ENCODE results near the gene WWOX. TPM values are rescaled to one million over a fixed set of nuclear protein-coding genes. Genes with fewer than 3 reads are reported as not detected.

Gene WWOX
- total and polyA plus RNA-seq, 2 of the 8 experiments (the other 6 are each of a cell fraction or from before 2014, with no cell fraction given), result 5.4 to 16.7 TPM

DNA sequence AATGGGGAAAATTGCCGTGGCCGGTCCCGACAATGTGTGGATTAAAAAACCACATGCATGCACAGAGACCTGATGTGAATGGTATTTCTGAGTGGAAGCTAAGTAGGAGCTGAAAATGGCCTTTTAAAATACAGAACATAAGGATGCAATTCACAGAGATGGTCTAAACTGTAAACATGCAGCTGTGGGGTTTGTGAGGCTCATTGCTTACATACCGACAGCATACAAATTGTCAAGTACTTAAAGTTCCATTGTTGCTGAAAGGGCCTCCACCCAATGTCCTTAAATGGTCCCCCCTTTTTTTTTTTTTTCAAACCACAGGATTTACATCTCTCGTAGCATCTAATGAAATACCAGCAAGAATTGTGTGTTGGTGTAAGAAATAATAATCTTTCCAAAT is 977.9 kb downstream of the WWOX start:
- H2BK15ac ChIP-seq (ENCODE audit: low read length), result no peak overlapping the region
- H4K8ac ChIP-seq (ENCODE audit: extremely low read depth, insufficient read depth, low read length), result no peak overlapping the region
- DNase-seq (ENCODE audit: low read depth in 1 of 2, low spot score in 2 of 2) (no peak), FAIRE-seq (no peak)
- no peaks in the 10 kb centered on the region for H3K36me3 ChIP-seq (ENCODE audit: control insufficient read depth in 2 of 4, insufficient read depth in 4 of 4, low read length in 3 of 4)
- no peak overlapping the region for H2AK5ac ChIP-seq (ENCODE audit: low read depth, low read length)
- no peak overlapping the region for H3K23ac ChIP-seq (ENCODE audit: insufficient read length)
- no peak overlapping the region for H3K27ac ChIP-seq (ENCODE audit: low read depth, low read length)
- H3K56ac ChIP-seq (replicated peaks; ENCODE audit: insufficient read length, low read depth, low read length), result no peak overlapping the region
- no peak overlapping the region for H2BK120ac ChIP-seq (replicated peaks; ENCODE audit: low read depth, low read length)
- no peak overlapping the region for H4K5ac ChIP-seq (ENCODE audit: insufficient read length, low read depth, low read length)
- no peak overlapping the region for H3K4ac ChIP-seq (replicated peaks; ENCODE audit: insufficient read length, low read depth, low read length)
- no peaks in the 10 kb centered on the region for H3K27me3 ChIP-seq (replicated peaks in 1 of 4; ENCODE audit: control insufficient read depth in 3 of 4, extremely low read depth in 1 of 4, insufficient read depth in 3 of 4, low read length in 3 of 4)
- no peak overlapping the region for H2BK5ac ChIP-seq (ENCODE audit: low read depth, low read length)
- no peak overlapping the region; a peak in 1 of 7 replicates for H3K9ac ChIP-seq (replicated peaks in 1 of 4; ENCODE audit: extremely low read depth in 1 of 4, low read depth in 3 of 4, low read length in 3 of 4)
- no peaks in the 10 kb centered on the region for H3K79me2 ChIP-seq (ENCODE audit: control insufficient read depth in 1 of 2, insufficient read depth in 2 of 2, low read length in 2 of 2)
- H3K14ac ChIP-seq (ENCODE audit: insufficient read length), result no peak overlapping the region
- WGBS, 2 experiments (ENCODE audit: extremely low coverage in 1 of 2, insufficient coverage in 1 of 2, insufficient read length in 1 of 2, insufficient replicate concordance in 2 of 2, low coverage in 1 of 2, low lambda C conversion rate in 2 of 2, missing lambda C conversion rate in 1 of 2), result 82% methylated on average over 5 of the region's 5 CpGs; no CpG with 5 or more reads in 1 of the 2 experiments
- H3K4me1 ChIP-seq (replicated peaks in 1 of 4; ENCODE audit: control insufficient read depth in 3 of 4, insufficient read depth in 4 of 4, low read length in 3 of 4), result peaks cover 0 to 4% (median 3%) of the 10 kb centered on the region in 4 experiments; a peak in 5 of 7 replicates
- H3K9me3 ChIP-seq (ENCODE audit: insufficient read depth in 2 of 2, low read depth in 1 of 2, low read length in 1 of 2), result no peaks in the 10 kb centered on the region
- no peak overlapping the region for H2AFZ ChIP-seq (ENCODE audit: low read length)
- no peak overlapping the region for H4K91ac ChIP-seq (replicated peaks; ENCODE audit: insufficient read length, low read length)
- no peak overlapping the region for H3K4me2 ChIP-seq (ENCODE audit: insufficient read depth in 1 of 2, low read depth in 2 of 2, low read length in 2 of 2)
- H3K4me3 ChIP-seq (ENCODE audit: extremely low read depth in 1 of 4, insufficient read depth in 2 of 4, low read depth in 3 of 4, low read length in 4 of 4), result no peak overlapping the region
- H3K23me2 ChIP-seq (ENCODE audit: low read depth, low read length), result no peaks in the 10 kb centered on the region
- H4K20me1 ChIP-seq (replicated peaks in 1 of 2; ENCODE audit: control insufficient read depth in 1 of 2, insufficient read depth in 2 of 2, low read length in 2 of 2), result no peaks in the 10 kb centered on the region
- no peaks in the 10 kb centered on the region for H3K79me1 ChIP-seq (ENCODE audit: low read depth, low read length)
- H3K18ac ChIP-seq (ENCODE audit: extremely low read depth, low read length), result no peak overlapping the region
- no peak overlapping the region for H2BK12ac ChIP-seq (ENCODE audit: low read depth, low read length)
- ChIA-PET CTCF (ENCODE audit: partially characterized antibody) (interaction anchor here (1.1 to 1.5 kb wide), 2 partner anchors 10 to 31 kb away, joined by 3 to 4 read pairs; no protein-coding TSS in a partner anchor), POLR2A (ENCODE audit: partially characterized antibody) (no interaction called here)
- no peak overlapping the region for H2BK20ac ChIP-seq (ENCODE audit: low read length)

All from H1 (cell line).